Loucy (cell line): ENCODE results near the gene TSPAN9.

ENCODE experiments used
- H2AFZ ChIP-seq: fragments of 200-600 bp; sonication (generic); 2 replicates; pipeline ENCODE4 v1.6.0; 2016; ENCODE audit warnings: antibody characterized with exemption, mild to moderate bottlenecking, low read length, moderate library complexity
- H3F3A ChIP-seq: fragments of 200-600 bp; 2 replicates; pipeline ENCODE4 v1.6.0; 2016; ENCODE audit warnings: antibody characterized with exemption, low read depth, mild to moderate bottlenecking
- H3K27me3 ChIP-seq: fragments of 200-600 bp; sonication (generic); 2 replicates; pipeline ENCODE4 v1.6.1; 2014; ENCODE audit warnings: low read length, mild to moderate bottlenecking; ENCODE audit not compliant: insufficient read depth, poor library complexity, severe bottlenecking
- H3K36me3 ChIP-seq: fragments of 200-600 bp; sonication (generic); 2 replicates; pipeline ENCODE4 v1.6.1; 2016; ENCODE audit warnings: low read length; ENCODE audit not compliant: insufficient read depth
- H3K4me1 ChIP-seq: fragments of 200-600 bp; sonication (generic); 2 replicates; pipeline ENCODE4 v1.5.1; 2014; ENCODE audit warnings: low read length, mild to moderate bottlenecking; ENCODE audit not compliant: insufficient read depth, poor library complexity, severe bottlenecking
- H3K4me2 ChIP-seq: fragments of 200-600 bp; sonication (generic); 2 replicates; pipeline ENCODE4 v1.6.0; 2014; ENCODE audit warnings: antibody characterized with exemption, low read length, low read depth, mild to moderate bottlenecking; ENCODE audit not compliant: poor library complexity, severe bottlenecking
- H3K4me3 ChIP-seq: fragments of 200-600 bp; sonication (generic); 2 replicates; pipeline ENCODE4 v1.5.1; 2014; ENCODE audit warnings: low read length, mild to moderate bottlenecking, mixed read lengths; ENCODE audit not compliant: poor library complexity, severe bottlenecking
- H3K79me2 ChIP-seq: fragments of 200-600 bp; sonication (generic); 2 replicates; pipeline ENCODE4 v1.6.1; 2014; ENCODE audit warnings: low read length; ENCODE audit not compliant: insufficient read depth
- H3K9ac ChIP-seq: fragments of 200-600 bp; sonication (generic); 2 replicates; pipeline ENCODE4 v1.6.0; 2014; ENCODE audit warnings: mild to moderate bottlenecking, low read depth, low read length, moderate library complexity; ENCODE audit not compliant: poor library complexity, severe bottlenecking
- H3K9me2 ChIP-seq: fragments of 200-600 bp; sonication (generic); replicated peaks from 2 replicates; pipeline ENCODE4 v1.6.1; 2016; ENCODE audit warnings: low read depth, low read length, mixed read lengths
- H3K9me3 ChIP-seq: fragments of 200-600 bp; sonication (generic); 2 replicates; pipeline ENCODE4 v1.6.1; 2014; ENCODE audit warnings: mild to moderate bottlenecking, antibody characterized with exemption, low read length, low read depth; ENCODE audit not compliant: insufficient read depth
- H4K20me1 ChIP-seq: fragments of 200-600 bp; sonication (generic); 2 replicates; pipeline ENCODE4 v1.6.0; 2014; ENCODE audit warnings: antibody characterized with exemption, low read length, mild to moderate bottlenecking; ENCODE audit not compliant: insufficient read depth, poor library complexity, severe bottlenecking
- CTCF ChIP-seq: fragments of 200-600 bp; sonication (generic); conservative IDR thresholded peaks from 2 replicates; pipeline ENCODE4 v1.5.1; 2014; ENCODE audit warnings: mild to moderate bottlenecking, antibody characterized with exemption, low read length
- EZH2phosphoT487 ChIP-seq: fragments of 200-600 bp; IDR thresholded peaks from 2 replicates; pipeline ENCODE4 v1.6.1; 2018; ENCODE audit warnings: antibody characterized with exemption, mild to moderate bottlenecking, moderate library complexity, borderline replicate concordance

Gene TSPAN9

GRCh38 chr12:3205742-3206519 lies 128.8 kb downstream of the TSPAN9 start:
- Histone ChIP-seq H3K9ac (no peak overlapping the region), H3K4me1 (no peaks in the 10 kb centered on the region), H3K27me3 (no peaks in the 10 kb centered on the region), H3K79me2 (no peaks in the 10 kb centered on the region), H2AFZ (no peak overlapping the region), H3K4me2 (no peak overlapping the region), H4K20me1 (no peaks in the 10 kb centered on the region), H3K9me2 (no peaks in the 10 kb centered on the region), H3K4me3 (no peak overlapping the region), H3K36me3 (no peaks in the 10 kb centered on the region), H3F3A (no peaks in the 10 kb centered on the region), H3K9me3 (no peaks in the 10 kb centered on the region)
- no peak for TF ChIP-seq EZH2phosphoT487
- TF ChIP-seq CTCF: no peak

- TF ChIP-seq CTCF (no peak), EZH2phosphoT487 (no peak)
- no peak overlapping the region for H3K9ac ChIP-seq
- no peaks in the 10 kb centered on the region for H3K4me1 ChIP-seq
- no peaks in the 10 kb centered on the region for H3K79me2 ChIP-seq
- H3K9me2 ChIP-seq: no peaks in the 10 kb centered on the region
- no peak overlapping the region for H3K4me3 ChIP-seq
- no peaks in the 10 kb centered on the region for H3F3A ChIP-seq
- H3K4me2 ChIP-seq: no peak overlapping the region
- H4K20me1 ChIP-seq: no peaks in the 10 kb centered on the region
- H3K36me3 ChIP-seq: no peaks in the 10 kb centered on the region
- H3K9me3 ChIP-seq: no peaks in the 10 kb centered on the region
- no peak overlapping the region for H2AFZ ChIP-seq
- no peaks in the 10 kb centered on the region for H3K27me3 ChIP-seq
These were observed 129.4 kb downstream of the TSPAN9 start for GRCh38 chr12:3206536-3207072.

GRCh38 chr12:3207175-3207574 lies 130.0 kb downstream of the TSPAN9 start:
- Histone ChIP-seq H3K79me2 (no peaks in the 10 kb centered on the region), H3K27me3 (no peaks in the 10 kb centered on the region), H3K9me3 (no peaks in the 10 kb centered on the region), H3F3A (no peaks in the 10 kb centered on the region), H4K20me1 (no peaks in the 10 kb centered on the region), H3K4me3 (no peak overlapping the region), H3K9ac (no peak overlapping the region), H3K36me3 (no peaks in the 10 kb centered on the region), H3K4me2 (no peak overlapping the region), H3K4me1 (no peaks in the 10 kb centered on the region), H3K9me2 (no peaks in the 10 kb centered on the region), H2AFZ (no peak overlapping the region)
- TF ChIP-seq CTCF (no peak), EZH2phosphoT487 (no peak)
